ENCODE data around the gene MAFF.

The MAFF gene

GRCh38 chr22:38235240-38235850, 33.6 kb downstream of the MAFF start:
- no peak for DNase-seq
- H4K12ac ChIP-seq (ENCODE audit: low read depth, low read length) = no peak overlapping the region
- no peak overlapping the region for H3K9ac ChIP-seq (ENCODE audit: low read length)
- H3K4ac ChIP-seq (ENCODE audit: low read depth, low read length) = no peak overlapping the region
- H2BK120ac ChIP-seq (ENCODE audit: insufficient read depth, low read length, poor library complexity) = peak overlapping the region; percentile 51
- no peak overlapping the region for H3K23ac ChIP-seq (ENCODE audit: low read length)
- peak overlapping the region; percentile 40 for H3K18ac ChIP-seq (ENCODE audit: low read length)
- peaks cover 46 to 47% of the 10 kb centered on the region in 2 experiments for H3K36me3 ChIP-seq (ENCODE audit: control insufficient read depth in 1 of 2, insufficient read depth in 2 of 2, low read length in 2 of 2)
- no CpG with 5 or more reads among the region's 14 CpGs for WGBS (ENCODE audit: extremely low coverage, insufficient coverage, insufficient read length)
- H3K79me1 ChIP-seq (ENCODE audit: low read length) = peaks cover 25% of the 10 kb centered on the region
- no peak overlapping the region for H3K4me3 ChIP-seq (ENCODE audit: low read depth, low read length)
- peak overlapping the region; percentile 13 for H2AK5ac ChIP-seq (ENCODE audit: low read length)
- H2BK5ac ChIP-seq (ENCODE audit: low read depth, low read length, poor library complexity) = peak overlapping the region; percentile 78
- H4K8ac ChIP-seq (ENCODE audit: low read depth, low read length) = peak overlapping the region; percentile 20
- peaks cover 1% of the 10 kb centered on the region for H3K79me2 ChIP-seq (ENCODE audit: control insufficient read depth, insufficient read depth, low read length, poor library complexity)
- H3K9me3 ChIP-seq (ENCODE audit: insufficient read depth, low read depth, low read length) = no peaks in the 10 kb centered on the region
- H2BK12ac ChIP-seq (ENCODE audit: low read length) = peak overlapping the region; percentile 21
- H4K91ac ChIP-seq (ENCODE audit: low read depth, low read length) = peak overlapping the region; percentile 78
- peaks cover 35 to 36% of the 10 kb centered on the region in 2 experiments for H3K4me1 ChIP-seq (ENCODE audit: control insufficient read depth in 1 of 2, insufficient read depth in 2 of 2, low read length in 2 of 2)
- H2AFZ ChIP-seq (ENCODE audit: insufficient read depth, low read length, poor library complexity) = no peak overlapping the region
- H3K27ac ChIP-seq (ENCODE audit: low read depth, low read length) = peak overlapping the region; percentile 72
- peak overlapping the region; percentile 56 for H3K14ac ChIP-seq (ENCODE audit: low read length)
- H3K27me3 ChIP-seq (ENCODE audit: insufficient read depth, low read length) = no peaks in the 10 kb centered on the region
- no peak overlapping the region for H3K4me2 ChIP-seq (ENCODE audit: low read length)

- Histone ChIP-seq H3K9ac (ENCODE audit: low read length) (no peak overlapping the region), H3K9me3 (ENCODE audit: insufficient read depth, low read depth, low read length) (no peaks in the 10 kb centered on the region), H3K27me3 (ENCODE audit: insufficient read depth, low read length) (no peaks in the 10 kb centered on the region), H3K4me2 (ENCODE audit: low read length) (peak overlapping the region; percentile 28), H3K36me3 (ENCODE audit: control insufficient read depth in 1 of 2, insufficient read depth in 2 of 2, low read length in 2 of 2) (peaks cover 31 to 33% of the 10 kb centered on the region in 2 experiments), H3K79me1 (ENCODE audit: low read length) (peaks cover 25% of the 10 kb centered on the region), H3K79me2 (ENCODE audit: control insufficient read depth, insufficient read depth, low read length, poor library complexity) (peaks cover 1% of the 10 kb centered on the region), H3K4me3 (ENCODE audit: low read depth, low read length) (no peak overlapping the region), H2BK5ac (ENCODE audit: low read depth, low read length, poor library complexity) (peak overlapping the region; percentile 82), H3K14ac (ENCODE audit: low read length) (peak overlapping the region; percentile 93), H3K27ac (ENCODE audit: low read depth, low read length) (peak overlapping the region; percentile 72), H2AFZ (ENCODE audit: insufficient read depth, low read length, poor library complexity) (no peak overlapping the region), H3K18ac (ENCODE audit: low read length) (peak overlapping the region; percentile 90), H4K12ac (ENCODE audit: low read depth, low read length) (peak overlapping the region; percentile 65), H3K4ac (ENCODE audit: low read depth, low read length) (peak overlapping the region; percentile 31), H2AK5ac (ENCODE audit: low read length) (no peak overlapping the region), H3K4me1 (ENCODE audit: control insufficient read depth in 1 of 2, insufficient read depth in 2 of 2, low read length in 2 of 2) (peaks cover 35 to 36% of the 10 kb centered on the region in 2 experiments), H4K8ac (ENCODE audit: low read depth, low read length) (peak overlapping the region; percentile 72), H4K91ac (ENCODE audit: low read depth, low read length) (peak overlapping the region; percentile 90), H2BK12ac (ENCODE audit: low read length) (peak overlapping the region; percentile 93), H3K23ac (ENCODE audit: low read length) (no peak overlapping the region), H2BK120ac (ENCODE audit: insufficient read depth, low read length, poor library complexity) (peak overlapping the region; percentile 93)
- DNase-seq = peak; percentile 86 to 92
- WGBS (ENCODE audit: extremely low coverage, insufficient coverage, insufficient read length) = no CpG with 5 or more reads among the region's 8 CpGs
Observed at GRCh38 chr22:38236786-38237185, 35.0 kb downstream of the MAFF start.

- Histone ChIP-seq H2AFZ (ENCODE audit: insufficient read depth, low read length, poor library complexity) (no peak overlapping the region), H2BK120ac (ENCODE audit: insufficient read depth, low read length, poor library complexity) (no peak overlapping the region), H3K9ac (ENCODE audit: low read length) (no peak overlapping the region), H2AK5ac (ENCODE audit: low read length) (no peak overlapping the region), H4K12ac (ENCODE audit: low read depth, low read length) (no peak overlapping the region), H3K79me2 (ENCODE audit: control insufficient read depth, insufficient read depth, low read length, poor library complexity) (peaks cover 1% of the 10 kb centered on the region), H3K9me3 (ENCODE audit: insufficient read depth, low read depth, low read length) (no peaks in the 10 kb centered on the region), H3K4me1 (ENCODE audit: control insufficient read depth in 1 of 2, insufficient read depth in 2 of 2, low read length in 2 of 2) (peaks cover 35 to 36% of the 10 kb centered on the region in 2 experiments), H3K14ac (ENCODE audit: low read length) (no peak overlapping the region), H4K8ac (ENCODE audit: low read depth, low read length) (no peak overlapping the region), H2BK5ac (ENCODE audit: low read depth, low read length, poor library complexity) (no peak overlapping the region), H3K79me1 (ENCODE audit: low read length) (peaks cover 25% of the 10 kb centered on the region), H3K4ac (ENCODE audit: low read depth, low read length) (no peak overlapping the region), H3K4me2 (ENCODE audit: low read length) (no peak overlapping the region), H3K27me3 (ENCODE audit: insufficient read depth, low read length) (no peaks in the 10 kb centered on the region), H3K27ac (ENCODE audit: low read depth, low read length) (no peak overlapping the region), H3K36me3 (ENCODE audit: control insufficient read depth in 1 of 2, insufficient read depth in 2 of 2, low read length in 2 of 2) (peaks cover 25 to 27% of the 10 kb centered on the region in 2 experiments), H3K4me3 (ENCODE audit: low read depth, low read length) (no peak overlapping the region), H3K18ac (ENCODE audit: low read length) (no peak overlapping the region), H4K91ac (ENCODE audit: low read depth, low read length) (no peak overlapping the region), H3K23ac (ENCODE audit: low read length) (no peak overlapping the region), H2BK12ac (ENCODE audit: low read length) (no peak overlapping the region)
- DNase-seq = no peak
- WGBS (ENCODE audit: extremely low coverage, insufficient coverage, insufficient read length) = no CpG with 5 or more reads among the region's 9 CpGs
Observed at GRCh38 chr22:38238519-38239071, 36.8 kb downstream of the MAFF start.

GRCh38 chr22:38239101-38239761, 37.4 kb downstream of the MAFF start:
- Histone ChIP-seq H3K9me3 (ENCODE audit: insufficient read depth, low read depth, low read length) (no peaks in the 10 kb centered on the region), H3K36me3 (ENCODE audit: control insufficient read depth in 1 of 2, insufficient read depth in 2 of 2, low read length in 2 of 2) (peaks cover 28 to 29% of the 10 kb centered on the region in 2 experiments), H3K14ac (ENCODE audit: low read length) (no peak overlapping the region), H4K91ac (ENCODE audit: low read depth, low read length) (no peak overlapping the region), H2AK5ac (ENCODE audit: low read length) (no peak overlapping the region), H3K79me1 (ENCODE audit: low read length) (peaks cover 23% of the 10 kb centered on the region), H2BK5ac (ENCODE audit: low read depth, low read length, poor library complexity) (no peak overlapping the region), H2BK120ac (ENCODE audit: insufficient read depth, low read length, poor library complexity) (no peak overlapping the region), H4K12ac (ENCODE audit: low read depth, low read length) (no peak overlapping the region), H2BK12ac (ENCODE audit: low read length) (no peak overlapping the region), H2AFZ (ENCODE audit: insufficient read depth, low read length, poor library complexity) (no peak overlapping the region), H3K4me3 (ENCODE audit: low read depth, low read length) (no peak overlapping the region), H3K27ac (ENCODE audit: low read depth, low read length) (no peak overlapping the region), H3K4ac (ENCODE audit: low read depth, low read length) (no peak overlapping the region), H3K9ac (ENCODE audit: low read length) (no peak overlapping the region), H4K8ac (ENCODE audit: low read depth, low read length) (no peak overlapping the region), H3K79me2 (ENCODE audit: control insufficient read depth, insufficient read depth, low read length, poor library complexity) (peaks cover 1% of the 10 kb centered on the region), H3K23ac (ENCODE audit: low read length) (no peak overlapping the region), H3K4me2 (ENCODE audit: low read length) (no peak overlapping the region), H3K27me3 (ENCODE audit: insufficient read depth, low read length) (no peaks in the 10 kb centered on the region), H3K18ac (ENCODE audit: low read length) (no peak overlapping the region), H3K4me1 (ENCODE audit: control insufficient read depth in 1 of 2, insufficient read depth in 2 of 2, low read length in 2 of 2) (peaks cover 35 to 36% of the 10 kb centered on the region in 2 experiments)
- WGBS (ENCODE audit: extremely low coverage, insufficient coverage, insufficient read length) = no CpG with 5 or more reads among the region's 14 CpGs
- DNase-seq = peak in 1 of 2 donors; percentile 72
